Left forelimb (tissue), 1 donor: ENCODE measurements around the gene MYLK.
"Not testable (repeated sequence)": the region's sequence is repeated elsewhere in the genome, so short reads cannot be mapped to it uniquely, and the experiment has no call there.

Experiments
- DNase-seq: peaks from one replicate; pipeline ENCODE4 v3.0.0-alpha.2; 2018; ENCODE audit warnings: low spot score

MYLK gene

GRCh38 chr3:123623346-123623880 lies 260.7 kb downstream of the MYLK start:
- no peak for DNase-seq

- DNase-seq: no peak
These were observed 261.4 kb downstream of the MYLK start for GRCh38 chr3:123622766-123623165.

GRCh38 chr3:123621850-123622189 lies 262.3 kb downstream of the MYLK start:
- DNase-seq: no peak

GRCh38 chr3:123621186-123621849 lies 262.8 kb downstream of the MYLK start:
- no peak for DNase-seq

- no peak for DNase-seq
These were observed 263.8 kb downstream of the MYLK start for GRCh38 chr3:123620343-123620742.

- no peak for DNase-seq
These were observed 265.2 kb downstream of the MYLK start for GRCh38 chr3:123618768-123619484.

GRCh38 chr3:123618076-123618708 lies 265.9 kb downstream of the MYLK start:
- no peak for DNase-seq

GRCh38 chr3:123616593-123616992 lies 267.5 kb downstream of the MYLK start:
- no peak for DNase-seq

GRCh38 chr3:123613543-123613942 lies 270.6 kb downstream of the MYLK start:
- no peak for DNase-seq

GRCh38 chr3:123611674-123612073 lies 272.5 kb downstream of the MYLK start:
- not testable (repeated sequence) for DNase-seq

GRCh38 chr3:123611082-123611481 lies 273.1 kb downstream of the MYLK start:
- no peak for DNase-seq

GRCh38 chr3:123610331-123610730 lies 273.8 kb downstream of the MYLK start:
- no peak for DNase-seq

GRCh38 chr3:123609063-123609462 lies 275.1 kb downstream of the MYLK start:
- no peak for DNase-seq

- DNase-seq: no peak
These were observed 275.7 kb downstream of the MYLK start for GRCh38 chr3:123608263-123608937.

- no peak for DNase-seq
These were observed 277.6 kb downstream of the MYLK start for GRCh38 chr3:123606527-123606926.

- DNase-seq: no peak
These were observed 278.3 kb downstream of the MYLK start for GRCh38 chr3:123605789-123606234.

- not testable (repeated sequence) for DNase-seq
These were observed 281.0 kb downstream of the MYLK start for GRCh38 chr3:123603153-123603552.

- DNase-seq: no peak
These were observed 281.8 kb downstream of the MYLK start for GRCh38 chr3:123602325-123602724.

- DNase-seq: not testable (repeated sequence)
These were observed 283.3 kb downstream of the MYLK start for GRCh38 chr3:123600863-123601262.

- DNase-seq: no peak
These were observed 286.6 kb downstream of the MYLK start for GRCh38 chr3:123597561-123597960.

GRCh38 chr3:123595396-123596180 lies 288.5 kb downstream of the MYLK start:
- DNase-seq: no peak

GRCh38 chr3:123593381-123593780 lies 290.8 kb downstream of the MYLK start:
- no peak for DNase-seq
